ENCODE data around the gene ZMIZ2. TPM values are rescaled to one million over a fixed set of nuclear protein-coding genes. Genes with fewer than 3 reads are reported as not detected.

ZMIZ2 gene
- total and polyA plus RNA-seq, 9 of the 15 experiments (the other 6 are each of a cell fraction or from before 2014, with no cell fraction given): 0.13 to 40.3 (median 4.9) TPM

- DNase-seq (ENCODE audit: extremely low read depth in 1 of 4, low spot score in 3 of 4) (no peak), FAIRE-seq (no peak), ATAC-seq (no peak)
- intact Hi-C loops (cut with micrococcal nuclease): no loop called here
- POLR2A ChIA-PET: interaction anchor here (3.0 kb wide), 1 partner anchor 28 kb away, joined by 14 read pairs; no protein-coding TSS in a partner anchor
- H3K4me2 ChIP-seq (ENCODE audit: insufficient read depth, low read length): no peak overlapping the region
- no peak overlapping the region for H3K27ac ChIP-seq (ENCODE audit: extremely low read depth, low read depth, low read length)
- no peaks in the 10 kb centered on the region for H3K27me3 ChIP-seq (ENCODE audit: control insufficient read depth in 2 of 2, insufficient read depth in 2 of 2, low read length in 2 of 2)
- TF ChIP-seq PYGO2 (tag; IDR thresholded peaks at IDR 0.05) (no peak), SMARCB1 (IDR thresholded peaks at IDR 0.05; ENCODE audit: insufficient read length, low read depth) (no peak), ZNF395 (CRISPR knock-in tag; IDR thresholded peaks at IDR 0.05) (no peak), FOXP4 (CRISPR knock-in tag; IDR thresholded peaks at IDR 0.05; ENCODE audit: borderline replicate concordance) (no peak), MXI1 (IDR thresholded peaks at IDR 0.05; ENCODE audit: low read depth, low read length) (no peak), MITF (IDR thresholded peaks at IDR 0.05) (no peak), CHD2 (IDR thresholded peaks at IDR 0.05; ENCODE audit: low read depth, low read length) (no peak), FUS (optimal IDR thresholded peaks at IDR 0.05; ENCODE audit: low read depth, low read length) (no peak), ZNF75A (CRISPR knock-in tag; IDR thresholded peaks at IDR 0.05) (no peak), DPF2 (IDR thresholded peaks at IDR 0.05) (no peak), PTRF (tag; IDR thresholded peaks at IDR 0.05) (no peak), BMI1 (IDR thresholded peaks at IDR 0.05; ENCODE audit: low read length) (no peak), SRSF3 (IDR thresholded peaks at IDR 0.05; ENCODE audit: insufficient read depth, low read length) (no peak), ERF (CRISPR knock-in tag; IDR thresholded peaks at IDR 0.05) (no peak)
- no peaks in the 10 kb centered on the region for H3K79me2 ChIP-seq (ENCODE audit: control insufficient read depth, insufficient read depth, low read length)
- H3K36me3 ChIP-seq (ENCODE audit: control insufficient read depth, insufficient read depth, low read length): peaks cover 32% of the 10 kb centered on the region; the same call in 2 of the 3 replicates
- CTCF ChIA-PET (ENCODE audit: low intra/inter-chr PET ratio): no interaction called here
- H3K4me3 ChIP-seq: no peak overlapping the region
- in situ Hi-C loops (cut with MboI): no loop called here
- no peak overlapping the region for H3K9ac ChIP-seq (ENCODE audit: insufficient read depth in 1 of 2, low read depth in 2 of 2, low read length in 2 of 2)
- H3K9me3 ChIP-seq (replicated peaks; ENCODE audit: control insufficient read depth, insufficient read depth, low read depth, low read length): no peaks in the 10 kb centered on the region
- H4K20me1 ChIP-seq (replicated peaks; ENCODE audit: control insufficient read depth, insufficient read depth, low read length): no peaks in the 10 kb centered on the region
- no peak overlapping the region for H2AFZ ChIP-seq (ENCODE audit: low read depth, low read length)
- 42% methylated on average over 10 of the region's 10 CpGs for WGBS (ENCODE audit: insufficient coverage, low coverage, missing lambda C conversion rate)
- BruUV-seq (replicated peaks): no TSS peak
- peaks cover 5% of the 10 kb centered on the region for H3K9me1 ChIP-seq (ENCODE audit: control insufficient read depth, insufficient read depth, low read length)
- H3K4me1 ChIP-seq (replicated peaks in 1 of 2; ENCODE audit: control insufficient read depth in 2 of 2, insufficient read depth in 2 of 2, low read length in 2 of 2): peaks cover 14 to 34% of the 10 kb centered on the region in 2 experiments
Measured at GRCh38 chr7:44769776-44770294, 21.2 kb downstream of the ZMIZ2 start.
